ENCODE results near the gene MT1F. TPM values are rescaled to one million over a fixed set of nuclear protein-coding genes. Genes with fewer than 3 reads are reported as not detected.

The MT1F gene
- total and polyA plus RNA-seq, 9 of the 15 experiments (the other 6 are each of a cell fraction or from before 2014, with no cell fraction given), result 0.18 to 0.68 (median 0.29) TPM; not detected in 5

GRCh38 chr16:56608043-56608875, 49.5 kb upstream of the MT1F start, which contains the start of gene MT2A (continued):
- TF ChIP-seq SFPQ (IDR thresholded peaks at IDR 0.05; ENCODE audit: low read depth, low read length), result no peak
- TF ChIP-seq TFAM (CRISPR knock-in tag; conservative IDR thresholded peaks at IDR 0.05), result no peak
- no peak for TF ChIP-seq ZNF3 (CRISPR knock-in tag; IDR thresholded peaks at IDR 0.05)
- no peak for TF ChIP-seq ZNF224 (CRISPR knock-in tag; IDR thresholded peaks at IDR 0.05)
- TF ChIP-seq EWSR1 (IDR thresholded peaks at IDR 0.05; ENCODE audit: borderline replicate concordance, low read depth, partially characterized antibody), result no peak
- TF ChIP-seq CHAMP1 (IDR thresholded peaks at IDR 0.05), result no peak
- no peak for TF ChIP-seq SETDB1 (IDR thresholded peaks at IDR 0.05; ENCODE audit: low read length)
- no peak for TF ChIP-seq CHD1 (IDR thresholded peaks at IDR 0.05; ENCODE audit: low read length)
- TF ChIP-seq RCOR1 (IDR thresholded peaks at IDR 0.05; ENCODE audit: borderline replicate concordance in 1 of 2, low read depth in 2 of 2, low read length in 2 of 2), result peak in 1 of 2 experiments; percentile 64; a peak in 1 of 4 replicates
- no peak for TF ChIP-seq HES1 (IDR thresholded peaks at IDR 0.05; ENCODE audit: low read depth)
- TF ChIP-seq, protein P1, sequence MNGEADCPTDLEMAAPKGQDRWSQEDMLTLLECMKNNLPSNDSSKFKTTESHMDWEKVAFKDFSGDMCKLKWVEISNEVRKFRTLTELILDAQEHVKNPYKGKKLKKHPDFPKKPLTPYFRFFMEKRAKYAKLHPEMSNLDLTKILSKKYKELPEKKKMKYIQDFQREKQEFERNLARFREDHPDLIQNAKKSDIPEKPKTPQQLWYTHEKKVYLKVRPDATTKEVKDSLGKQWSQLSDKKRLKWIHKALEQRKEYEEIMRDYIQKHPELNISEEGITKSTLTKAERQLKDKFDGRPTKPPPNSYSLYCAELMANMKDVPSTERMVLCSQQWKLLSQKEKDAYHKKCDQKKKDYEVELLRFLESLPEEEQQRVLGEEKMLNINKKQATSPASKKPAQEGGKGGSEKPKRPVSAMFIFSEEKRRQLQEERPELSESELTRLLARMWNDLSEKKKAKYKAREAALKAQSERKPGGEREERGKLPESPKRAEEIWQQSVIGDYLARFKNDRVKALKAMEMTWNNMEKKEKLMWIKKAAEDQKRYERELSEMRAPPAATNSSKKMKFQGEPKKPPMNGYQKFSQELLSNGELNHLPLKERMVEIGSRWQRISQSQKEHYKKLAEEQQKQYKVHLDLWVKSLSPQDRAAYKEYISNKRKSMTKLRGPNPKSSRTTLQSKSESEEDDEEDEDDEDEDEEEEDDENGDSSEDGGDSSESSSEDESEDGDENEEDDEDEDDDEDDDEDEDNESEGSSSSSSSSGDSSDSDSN (IDR thresholded peaks at IDR 0.05; ENCODE audit: borderline replicate concordance in 1 of 2, low read depth in 2 of 2, low read length in 2 of 2), result peak in 1 of 2 experiments; percentile 80; a peak in 1 of 4 replicates
- TF ChIP-seq HDAC1 (IDR thresholded peaks at IDR 0.05), result peak in 1 of 2 experiments; percentile 34; a peak in 1 of 4 replicates
- TF ChIP-seq, protein P2, sequence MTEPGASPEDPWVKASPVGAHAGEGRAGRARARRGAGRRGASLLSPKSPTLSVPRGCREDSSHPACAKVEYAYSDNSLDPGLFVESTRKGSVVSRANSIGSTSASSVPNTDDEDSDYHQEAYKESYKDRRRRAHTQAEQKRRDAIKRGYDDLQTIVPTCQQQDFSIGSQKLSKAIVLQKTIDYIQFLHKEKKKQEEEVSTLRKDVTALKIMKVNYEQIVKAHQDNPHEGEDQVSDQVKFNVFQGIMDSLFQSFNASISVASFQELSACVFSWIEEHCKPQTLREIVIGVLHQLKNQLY (CRISPR knock-in tag; conservative IDR thresholded peaks at IDR 0.05), result no peak
- no peak for TF ChIP-seq MBD2 (IDR thresholded peaks at IDR 0.05; ENCODE audit: borderline replicate concordance, low read depth)
- TF ChIP-seq ZNF184 (CRISPR knock-in tag; IDR thresholded peaks at IDR 0.05), result no peak
